Osteoblast (primary cell): ENCODE data around the gene DGAT2L6. TPM values are rescaled to one million over a fixed set of nuclear protein-coding genes. Genes with fewer than 3 reads are reported as not detected.

Experiments
- DNase-seq: peaks from one replicate; pipeline ENCODE4 v3.0.0; 2011; ENCODE audit warnings: low spot score, mixed read lengths; ENCODE audit not compliant: insufficient read length; ENCODE audit errors: missing footprints
- H2AFZ ChIP-seq: 2 replicates; pipeline ENCODE4 v1.6.0; 2011; ENCODE audit warnings: mild to moderate bottlenecking, low read length
- H3K27ac ChIP-seq: 2 replicates; pipeline ENCODE4 v1.5.1; 2011; ENCODE audit warnings: mild to moderate bottlenecking, low read depth, low read length, moderate library complexity
- H3K27me3 ChIP-seq: 2 replicates; pipeline ENCODE4 v1.6.0; 2012; ENCODE audit warnings: mild to moderate bottlenecking, control low read depth, inconsistent platforms, low read length, moderate library complexity; ENCODE audit not compliant: insufficient read depth
- H3K36me3 ChIP-seq: 2 replicates; pipeline ENCODE4 v1.5.1; 2011; ENCODE audit warnings: mild to moderate bottlenecking, low read length, control low read depth, moderate library complexity; ENCODE audit not compliant: insufficient read depth
- H3K4me1 ChIP-seq: 2 replicates; pipeline ENCODE4 v1.5.1; 2011; ENCODE audit warnings: mild to moderate bottlenecking, low read length, control low read depth, moderate library complexity; ENCODE audit not compliant: insufficient read depth
- H3K4me2 ChIP-seq: 2 replicates; pipeline ENCODE4 v1.6.0; 2011; ENCODE audit warnings: mild to moderate bottlenecking, low read length; ENCODE audit not compliant: insufficient read depth
- H3K4me3 ChIP-seq: fragments of 200-600 bp; sonication (generic); 3 replicates; pipeline ENCODE4 v1.5.1; 2012; ENCODE audit warnings: mild to moderate bottlenecking, low read length, inconsistent platforms; ENCODE audit not compliant: insufficient read depth
- H3K79me2 ChIP-seq: 2 replicates; pipeline ENCODE4 v1.6.0; 2012; ENCODE audit warnings: mild to moderate bottlenecking, low read length, control low read depth, inconsistent platforms; ENCODE audit not compliant: insufficient read depth
- H3K9me3 ChIP-seq: 2 replicates; pipeline ENCODE4 v1.5.1; 2011; ENCODE audit warnings: low read depth, low read length, control low read depth
- H4K20me1 ChIP-seq: 2 replicates; pipeline ENCODE4 v1.6.0; 2012; ENCODE audit warnings: mild to moderate bottlenecking, low read length, control low read depth; ENCODE audit not compliant: insufficient read depth
- CTCF ChIP-seq: IDR thresholded peaks from 2 replicates; pipeline ENCODE4 v1.5.1; 2011; ENCODE audit warnings: mild to moderate bottlenecking, low read depth, low read length, moderate library complexity; ENCODE audit errors: extremely low read depth
- total RNA-seq: library from RNA; depleted of rRNA; stranded (reverse); fragments of >200 nt; gene quantifications from 2 replicates; pipeline ENCODE4 v1.2.3, GENCODE V29; 2012

DGAT2L6 gene
- total RNA-seq, 1 donor = not detected

DNA sequence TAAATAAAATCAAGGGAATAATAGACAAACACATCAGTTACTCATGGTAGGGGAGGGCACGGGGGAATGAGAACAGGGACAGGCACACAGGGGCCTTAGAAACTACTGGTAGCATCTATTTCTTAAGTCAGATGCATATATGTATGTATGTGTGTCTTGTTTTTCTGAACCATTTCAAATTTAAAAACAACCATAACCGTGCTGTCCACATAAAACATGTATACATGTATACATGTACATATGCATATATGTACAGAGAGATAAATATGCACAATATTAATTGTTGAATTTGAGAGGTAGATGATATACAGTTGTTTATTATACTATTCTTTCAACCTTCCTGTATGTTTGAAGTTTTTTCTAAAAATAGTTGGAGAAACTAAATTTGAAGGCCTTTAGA lies 49.4 kb downstream of the DGAT2L6 start:
- no peaks in the 10 kb centered on the region for H3K36me3 ChIP-seq
- no peak overlapping the region for H3K27ac ChIP-seq
- H3K79me2 ChIP-seq = no peaks in the 10 kb centered on the region
- H3K4me1 ChIP-seq = no peaks in the 10 kb centered on the region
- no peak overlapping the region for H2AFZ ChIP-seq
- TF ChIP-seq CTCF = no peak
- DNase-seq = no peak
- H3K9me3 ChIP-seq = no peaks in the 10 kb centered on the region
- H3K27me3 ChIP-seq = peaks cover 13% of the 10 kb centered on the region
- H4K20me1 ChIP-seq = peaks cover under 1% of the 10 kb centered on the region
- no peak overlapping the region for H3K4me2 ChIP-seq
- H3K4me3 ChIP-seq = no peak overlapping the region

DNA sequence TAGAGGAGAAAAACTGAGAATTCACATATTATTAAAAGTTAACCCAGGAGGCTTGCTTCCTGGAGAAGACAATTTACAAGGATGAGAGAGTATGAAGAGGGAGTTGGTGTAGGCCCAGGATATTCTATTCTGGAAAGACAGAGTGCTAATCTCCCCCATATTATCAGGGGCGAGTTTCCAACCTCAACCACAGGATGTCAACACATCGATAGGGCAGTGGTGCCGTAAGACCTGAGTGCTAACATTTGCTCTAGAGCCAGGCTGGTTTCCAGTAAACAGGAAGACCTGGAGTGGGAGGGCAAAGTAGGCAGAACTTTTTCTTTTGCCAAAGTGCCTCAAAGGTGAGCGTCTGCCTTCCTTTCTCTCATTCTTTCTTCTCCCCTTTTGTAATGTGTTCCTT lies 54.4 kb downstream of the DGAT2L6 start:
- H3K79me2 ChIP-seq = no peaks in the 10 kb centered on the region
- H3K36me3 ChIP-seq = no peaks in the 10 kb centered on the region
- no peak overlapping the region for H3K4me2 ChIP-seq
- TF ChIP-seq CTCF = no peak
- H2AFZ ChIP-seq = peak overlapping the region; percentile 10
- peaks cover 21% of the 10 kb centered on the region for H3K27me3 ChIP-seq
- no peak overlapping the region for H3K4me3 ChIP-seq
- H3K4me1 ChIP-seq = no peaks in the 10 kb centered on the region
- H3K9me3 ChIP-seq = no peaks in the 10 kb centered on the region
- H4K20me1 ChIP-seq = peaks cover 3% of the 10 kb centered on the region
- DNase-seq = no peak
- no peak overlapping the region for H3K27ac ChIP-seq

DNA sequence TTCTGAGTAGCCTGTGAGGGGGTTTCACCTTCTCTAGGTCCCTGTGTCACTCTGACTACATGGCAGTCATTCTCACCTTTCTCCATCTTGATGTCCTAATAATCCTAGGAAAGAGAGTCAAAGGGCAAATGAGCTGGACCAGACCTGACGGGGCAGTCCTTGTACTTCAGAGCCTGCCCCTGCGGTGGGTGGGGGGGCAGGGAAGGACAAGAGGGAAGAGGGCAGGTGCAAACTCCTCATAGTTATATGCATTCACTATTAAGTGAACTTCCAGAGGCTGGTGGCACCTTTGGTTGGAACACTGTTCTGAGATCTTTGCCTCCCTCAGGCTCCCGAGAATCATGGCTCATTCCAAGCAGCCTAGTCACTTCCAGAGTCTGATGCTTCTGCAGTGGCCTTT lies 57.1 kb downstream of the DGAT2L6 start, which contains the start of gene AWAT1:
TSS of gene AWAT1 (plus strand) at position 301 of the 400 bp plus-strand sequence. CDS start at position 342, 41 bp downstream.
- no peak within 1 kb of the TSS for H2AFZ ChIP-seq

GRCh38 chrX:70240751-70241150 lies 63.5 kb downstream of the DGAT2L6 start:
- TF ChIP-seq CTCF = no peak
- Histone ChIP-seq H3K36me3 (no peaks in the 10 kb centered on the region), H3K9me3 (no peaks in the 10 kb centered on the region), H4K20me1 (no peaks in the 10 kb centered on the region), H3K4me1 (peaks cover 5% of the 10 kb centered on the region), H3K27me3 (peaks cover 13% of the 10 kb centered on the region), H3K79me2 (no peaks in the 10 kb centered on the region), H3K27ac (no peak overlapping the region), H3K4me3 (no peak overlapping the region), H2AFZ (no peak overlapping the region), H3K4me2 (no peak overlapping the region)
- DNase-seq = no peak

More for the DNA sequence above, 57.1 kb downstream of the DGAT2L6 start, which contains the start of gene AWAT1:
- no peaks in the 10 kb centered on the region for H3K36me3 ChIP-seq
- no peak within 1 kb of the TSS for H3K27ac ChIP-seq
- peaks cover 3% of the 10 kb centered on the region for H4K20me1 ChIP-seq
- H3K4me1 ChIP-seq = no peaks in the 10 kb centered on the region
- DNase-seq = no peak
- no peaks in the 10 kb centered on the region for H3K9me3 ChIP-seq
- H3K79me2 ChIP-seq = no peaks in the 10 kb centered on the region
- peaks cover 20% of the 10 kb centered on the region for H3K27me3 ChIP-seq
- H3K4me3 ChIP-seq = no peak within 1 kb of the TSS
- TF ChIP-seq CTCF = no peak
- no peak within 1 kb of the TSS for H3K4me2 ChIP-seq
